GM23338 (cell line): ENCODE data around the gene CDC14B. TPM values are rescaled to one million over a fixed set of nuclear protein-coding genes. Genes with fewer than 3 reads are reported as not detected.

Source experiments
- ATAC-seq: fragments of 200-7000 bp; cut with Tn5 transposase; 3 replicates; pipeline ENCODE4 v1.9.1; 2020
- DNase-seq: peaks from one replicate; pipeline ENCODE4 v3.0.0-alpha.2; 2015; ENCODE audit warnings: low spot score
- H2AFZ ChIP-seq: fragments of 200-600 bp; sonication (generic); 2 replicates; pipeline ENCODE4 v1.8.0; 2016; ENCODE audit warnings: antibody characterized with exemption, mild to moderate bottlenecking, moderate library complexity
- H3F3A ChIP-seq: fragments of 200-600 bp; sonication (generic); replicated peaks from 2 replicates; pipeline ENCODE4 v1.8.0; 2017; ENCODE audit warnings: antibody characterized with exemption, mixed run types, low read depth
- H3K27ac ChIP-seq: fragments of 200-600 bp; sonication (generic); 2 replicates; pipeline ENCODE4 v1.6.1; 2016; ENCODE audit warnings: low read depth
- H3K27me3 ChIP-seq: fragments of 200-600 bp; sonication (generic); 2 replicates; pipeline ENCODE4 v1.8.0; 2016; ENCODE audit warnings: mild to moderate bottlenecking, mixed run types, moderate library complexity; ENCODE audit not compliant: insufficient read depth
- H3K36me3 ChIP-seq: fragments of 200-600 bp; sonication (generic); 2 replicates; pipeline ENCODE4 v1.8.0; 2016; ENCODE audit warnings: mild to moderate bottlenecking; ENCODE audit not compliant: insufficient read depth
- H3K4me1 ChIP-seq: fragments of 200-600 bp; sonication (generic); 2 replicates; pipeline ENCODE4 v1.8.0; 2016; ENCODE audit warnings: mild to moderate bottlenecking, moderate library complexity; ENCODE audit not compliant: insufficient read depth
- H3K4me2 ChIP-seq: fragments of 200-600 bp; sonication (generic); 2 replicates; pipeline ENCODE4 v1.7.1; 2017; ENCODE audit warnings: mixed run types
- H3K4me3 ChIP-seq: fragments of 200-600 bp; sonication (generic); 2 replicates; pipeline ENCODE4 v1.6.1; 2016; ENCODE audit warnings: mixed run types
- H3K79me2 ChIP-seq: fragments of 200-600 bp; sonication (generic); replicated peaks from 2 replicates; pipeline ENCODE4 v1.8.0; 2017; ENCODE audit warnings: mild to moderate bottlenecking; ENCODE audit not compliant: insufficient read depth
- H3K9me2 ChIP-seq: fragments of 200-600 bp; sonication (generic); 2 replicates; pipeline ENCODE4 v1.8.0; 2017; ENCODE audit not compliant: insufficient read depth
- H4K20me1 ChIP-seq: fragments of 200-600 bp; sonication (generic); replicated peaks from 2 replicates; pipeline ENCODE4 v1.8.0; 2017; ENCODE audit warnings: mild to moderate bottlenecking; ENCODE audit not compliant: insufficient read depth
- H3K27ac Mint-ChIP-seq: 2 replicates; pipeline ENCODE4 v1.8.0; 2020; ENCODE audit warnings: inconsistent platforms, mild to moderate bottlenecking, moderate library complexity, mixed read lengths
- H3K27me3 Mint-ChIP-seq: 3 replicates; pipeline ENCODE4 v1.8.0; 2022; ENCODE audit warnings: low read depth, mild to moderate bottlenecking, moderate library complexity, mixed read lengths, inconsistent platforms; ENCODE audit not compliant: insufficient read depth, poor library complexity
- H3K36me3 Mint-ChIP-seq: 3 replicates; pipeline ENCODE4 v1.8.0; 2021; ENCODE audit warnings: low read depth, mild to moderate bottlenecking, inconsistent platforms, moderate library complexity, mixed read lengths
- H3K4me1 Mint-ChIP-seq: 3 replicates; pipeline ENCODE4 v1.8.0; 2020; ENCODE audit warnings: mild to moderate bottlenecking, inconsistent platforms, mixed read lengths
- H3K4me3 Mint-ChIP-seq: 3 replicates; pipeline ENCODE4 v1.8.0; 2021; ENCODE audit warnings: moderate library complexity, mild to moderate bottlenecking, inconsistent platforms, mixed read lengths
- H3K9me3 Mint-ChIP-seq: 3 replicates; pipeline ENCODE4 v1.8.0; 2020; ENCODE audit warnings: moderate library complexity, mild to moderate bottlenecking, inconsistent platforms, mixed read lengths
- EZH2phosphoT487 ChIP-seq: fragments of 200-600 bp; sonication (generic); IDR thresholded peaks from one replicate; pipeline ENCODE4 v1.8.1; 2018; ENCODE audit warnings: antibody characterized with exemption; ENCODE audit not compliant: unreplicated experiment
- JUNB ChIP-seq: IDR thresholded peaks from one replicate; pipeline ENCODE4 v1.6.1; 2016; ENCODE audit warnings: antibody characterized with exemption; ENCODE audit not compliant: unreplicated experiment
- POLR2AphosphoS5 ChIP-seq: IDR thresholded peaks from 2 replicates; pipeline ENCODE4 v1.6.1; 2016; ENCODE audit warnings: antibody characterized with exemption, low read depth
- REST ChIP-seq: IDR thresholded peaks from one replicate; pipeline ENCODE4 v1.6.1; 2018; ENCODE audit warnings: antibody characterized with exemption; ENCODE audit not compliant: unreplicated experiment
- STAT1 ChIP-seq: IDR thresholded peaks from one replicate; pipeline ENCODE4 v1.6.1; 2016; ENCODE audit warnings: antibody characterized with exemption; ENCODE audit not compliant: unreplicated experiment
- ZNF114 ChIP-seq: fragments of 250-450 bp; sonication (Bioruptor Pico); IDR thresholded peaks from 2 replicates; pipeline ENCODE4 v1.5.0; 2020; ENCODE audit warnings: mild to moderate bottlenecking, moderate library complexity
- ZNF331 ChIP-seq: fragments of 250-450 bp; sonication (Bioruptor Pico); IDR thresholded peaks from 2 replicates; pipeline ENCODE4 v1.5.0; 2020; ENCODE audit warnings: low read depth, mild to moderate bottlenecking, moderate library complexity
- ZNF462 ChIP-seq: fragments of 250-450 bp; sonication (Bioruptor Pico); IDR thresholded peaks from 2 replicates; pipeline ENCODE4 v1.5.0; 2020; ENCODE audit warnings: mild to moderate bottlenecking, moderate library complexity
- polyA plus RNA-seq: library from polyadenylated mRNA; unstranded; fragments of >200 nt; fragmentation: Nextera tagmentation; extraction: Ambion mirVana; gene quantifications from 2 replicates; pipeline ENCODE4 v1.2.1, GENCODE V29; 2016
- total RNA-seq: library from RNA; depleted of rRNA; stranded (reverse); fragments of >200 nt; shearing (Covaris generic); gene quantifications from 2 replicates; pipeline ENCODE4 v1.2.3, GENCODE V29; 2014

Gene CDC14B
- total and polyA plus RNA-seq, 2 experiments from 2014 or later: 12.2 to 52.1 TPM

GRCh38 chr9:96596601-96597111 is 23.0 kb downstream of the CDC14B start:
- Histone ChIP-seq H4K20me1 (peaks cover 24% of the 10 kb centered on the region; the same call in 1 of the 2 replicates), H3K9me2 (no peaks in the 10 kb centered on the region), H3K4me3 (no peak overlapping the region), H2AFZ (no peak overlapping the region), H3K79me2 (peaks cover 98% of the 10 kb centered on the region), H3K27me3 (no peaks in the 10 kb centered on the region), H3K36me3 (no peaks in the 10 kb centered on the region), H3K4me2 (no peak overlapping the region), H3F3A (no peaks in the 10 kb centered on the region), H3K27ac (no peak overlapping the region), H3K4me1 (peaks cover 3% of the 10 kb centered on the region; the same call in 1 of the 2 replicates)
- Mint-ChIP-seq H3K27ac (peak overlapping the region; percentile 49; the same call in 1 of the 2 replicates), H3K36me3 (no peaks in the 10 kb centered on the region), H3K9me3 (no peaks in the 10 kb centered on the region), H3K4me3 (no peak overlapping the region; the same call in 2 of the 3 replicates), H3K27me3 (peaks cover 4% of the 10 kb centered on the region), H3K4me1 (peaks cover 12% of the 10 kb centered on the region)
- DNase-seq: no peak
- TF ChIP-seq STAT1: no peak
- no peak for TF ChIP-seq ZNF331
- TF ChIP-seq JUNB: no peak
- TF ChIP-seq REST: no peak
- TF ChIP-seq ZNF462 (CRISPR knock-in tag): no peak
- TF ChIP-seq EZH2phosphoT487: no peak
- no peak for TF ChIP-seq POLR2AphosphoS5
- no peak for TF ChIP-seq ZNF114 (CRISPR knock-in tag)
- no peak; the same call in 2 of the 3 replicates for ATAC-seq
